Measurements from ENCODE around the gene PTPRD.

The PTPRD gene

DNA sequence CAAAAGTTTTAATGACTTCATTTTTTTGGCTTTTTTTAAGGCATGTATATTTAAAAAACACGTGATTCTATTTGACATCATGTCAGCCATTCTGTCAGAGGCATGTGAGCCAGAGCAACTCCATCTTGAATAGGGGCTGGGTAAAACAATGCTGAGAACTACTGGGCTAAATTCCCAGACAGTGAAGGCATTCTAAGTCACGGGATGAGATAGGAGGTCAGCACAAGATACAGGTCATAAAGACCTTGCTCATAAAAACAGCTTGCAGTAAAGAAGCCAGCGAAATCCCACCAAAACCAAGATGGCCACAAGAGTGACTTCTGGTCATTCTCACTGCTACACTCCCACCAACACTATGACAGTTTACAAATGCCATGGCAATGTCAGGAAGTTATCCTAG, 1812.6 kb downstream of the PTPRD start:
- no peak for DNase-seq

DNA sequence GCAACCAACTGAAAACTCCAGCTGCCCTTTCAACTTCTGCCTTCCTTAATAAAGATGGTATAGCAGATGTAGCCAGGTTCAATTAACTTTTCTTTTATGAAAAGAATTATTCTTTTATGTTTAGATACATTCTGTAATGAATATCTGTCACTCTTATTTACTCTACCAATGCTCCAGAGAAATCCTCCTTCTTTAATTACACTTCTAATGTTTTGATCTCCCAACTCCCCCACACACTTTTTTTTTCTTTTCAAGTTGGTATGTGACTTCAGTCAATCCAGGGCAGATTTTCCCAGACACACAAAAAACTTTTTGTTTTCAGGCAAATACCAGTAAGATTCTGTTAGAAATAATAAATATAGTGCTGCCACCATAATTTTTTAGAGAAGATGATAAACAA, 1813.2 kb downstream of the PTPRD start:
- DNase-seq = no peak

DNA sequence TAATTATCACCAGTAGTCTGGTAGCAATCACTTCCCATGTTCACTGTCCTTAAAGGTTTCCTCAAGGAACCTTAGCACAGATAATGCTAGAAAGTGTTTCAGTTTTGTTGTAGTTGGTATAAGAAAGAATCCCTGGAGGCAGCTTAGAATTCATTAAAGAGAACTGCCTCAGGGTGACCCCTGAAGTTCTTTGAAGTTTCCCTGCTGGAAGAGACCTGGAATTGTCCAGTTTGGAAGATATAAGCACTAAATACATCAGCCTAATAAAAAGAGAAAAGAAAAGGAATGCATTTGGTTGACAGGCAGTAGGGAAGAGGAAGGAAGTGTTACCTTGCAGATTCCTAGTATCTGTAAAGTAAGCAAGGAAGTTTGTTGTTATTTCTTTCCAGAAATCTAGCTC, 1813.6 kb downstream of the PTPRD start:
- no peak for DNase-seq

DNA sequence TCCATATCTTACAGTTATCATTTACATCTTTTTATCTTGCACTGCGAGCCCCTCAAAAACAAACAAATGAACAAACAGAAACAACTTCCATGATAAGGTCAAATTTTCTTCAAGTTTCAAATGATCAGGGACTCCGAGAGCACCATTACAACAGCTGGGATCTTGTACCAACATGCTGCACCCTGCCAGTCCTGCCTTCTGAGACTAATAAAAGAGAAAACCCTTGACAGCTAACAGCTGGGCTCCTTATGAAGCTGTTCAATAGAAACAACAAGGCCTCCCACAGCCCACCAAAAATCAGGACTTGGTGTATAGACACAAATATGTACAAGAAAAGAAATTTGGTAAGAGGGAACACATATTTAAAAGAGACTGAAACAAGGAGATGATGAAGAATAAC, 1828.0 kb downstream of the PTPRD start:
- DNase-seq = no peak

DNA sequence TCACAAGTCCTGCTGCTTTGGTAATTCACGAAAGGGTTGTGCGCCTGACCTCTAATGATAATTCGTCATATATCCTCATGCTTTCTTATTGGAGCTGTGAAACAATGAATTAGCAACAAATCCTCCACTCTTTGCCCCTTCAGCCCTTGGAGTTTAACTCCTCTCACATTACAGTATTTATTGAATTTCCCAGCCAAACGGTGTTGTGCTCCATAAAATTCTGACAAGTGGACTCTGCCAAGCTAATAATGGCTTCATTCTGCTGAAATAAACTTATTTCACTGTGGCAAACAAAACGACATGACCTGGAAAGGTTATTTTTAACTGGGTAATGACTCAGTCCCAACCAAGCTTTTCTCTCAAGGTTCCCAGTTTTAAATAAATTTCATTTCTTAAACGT, 1828.9 kb downstream of the PTPRD start:
- DNase-seq = no peak

DNA sequence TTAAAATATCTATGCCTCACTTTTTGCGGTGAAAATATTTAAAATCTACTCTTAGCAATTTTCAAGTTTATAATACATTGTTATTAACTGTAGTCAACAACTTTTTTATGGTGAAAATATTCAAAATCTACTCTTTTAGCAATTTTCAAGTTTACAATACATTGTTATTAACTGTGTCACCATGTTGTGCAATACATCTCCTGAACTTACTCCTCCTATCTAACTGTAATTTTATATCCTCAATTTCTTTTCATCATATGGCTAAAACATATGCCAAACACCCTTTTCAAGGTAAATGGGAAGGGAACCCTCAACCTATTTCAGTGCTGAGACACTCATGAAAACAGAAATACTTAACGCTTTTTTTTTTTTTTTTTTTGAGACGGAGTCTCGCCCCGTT, 1830.6 kb downstream of the PTPRD start:
- DNase-seq = no peak

DNA sequence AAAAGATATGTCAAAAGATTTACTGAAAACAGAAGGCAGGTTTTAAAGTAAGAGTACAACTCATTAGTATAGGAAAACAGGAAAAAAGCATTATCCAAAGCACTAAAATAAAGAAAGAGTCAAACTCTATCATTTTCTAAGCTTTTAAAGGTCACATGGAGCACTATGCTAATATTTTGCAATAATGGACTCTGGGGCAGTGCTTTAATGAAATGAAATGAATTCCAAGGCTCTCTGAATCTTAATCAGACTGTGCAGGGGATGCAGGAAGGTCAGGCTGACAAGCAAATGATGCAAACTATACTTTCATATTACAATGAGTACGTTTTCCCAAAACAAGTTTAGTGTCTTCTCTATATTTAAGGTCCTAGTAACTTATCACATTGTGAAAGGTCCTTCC, 1831.3 kb downstream of the PTPRD start:
- DNase-seq = no peak

DNA sequence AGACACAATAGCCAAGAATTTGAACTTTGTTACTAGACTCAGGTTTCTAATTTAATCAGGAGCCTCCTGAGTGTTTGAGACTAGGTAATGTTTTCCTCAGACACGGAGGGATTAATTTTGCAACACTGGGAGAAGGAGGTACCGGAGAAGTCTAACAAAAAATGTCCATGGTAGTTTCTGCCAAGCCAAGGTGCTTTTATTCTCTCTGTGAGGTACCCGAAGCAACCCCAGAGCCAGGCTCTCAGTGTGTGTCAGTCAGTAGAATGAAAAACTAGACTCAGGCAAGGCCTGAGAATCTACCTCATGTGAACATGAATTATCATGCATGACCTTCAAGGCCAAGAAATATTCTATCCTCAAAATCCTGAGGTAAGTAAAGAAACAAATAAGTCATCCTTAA, 1832.4 kb downstream of the PTPRD start:
- DNase-seq = no peak

DNA sequence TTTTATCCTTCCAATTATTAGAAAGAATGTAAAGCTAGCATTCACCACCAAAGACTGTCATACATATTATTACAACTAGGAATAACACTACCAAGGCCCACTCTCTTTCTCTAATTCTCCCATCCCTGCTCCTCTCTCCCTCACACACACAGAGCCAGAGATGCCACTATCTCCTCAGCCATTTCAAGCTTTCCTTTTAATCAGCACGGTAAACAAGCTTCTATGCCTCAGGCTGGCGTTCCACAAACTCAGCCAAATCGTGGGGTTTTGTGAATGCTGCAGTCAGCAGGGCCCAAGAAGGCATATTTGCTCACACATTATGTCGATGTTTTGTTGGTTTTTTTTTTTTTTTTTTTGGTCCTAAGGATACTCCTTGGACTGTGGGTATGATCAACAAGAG, 1833.3 kb downstream of the PTPRD start:
- DNase-seq = no peak

DNA sequence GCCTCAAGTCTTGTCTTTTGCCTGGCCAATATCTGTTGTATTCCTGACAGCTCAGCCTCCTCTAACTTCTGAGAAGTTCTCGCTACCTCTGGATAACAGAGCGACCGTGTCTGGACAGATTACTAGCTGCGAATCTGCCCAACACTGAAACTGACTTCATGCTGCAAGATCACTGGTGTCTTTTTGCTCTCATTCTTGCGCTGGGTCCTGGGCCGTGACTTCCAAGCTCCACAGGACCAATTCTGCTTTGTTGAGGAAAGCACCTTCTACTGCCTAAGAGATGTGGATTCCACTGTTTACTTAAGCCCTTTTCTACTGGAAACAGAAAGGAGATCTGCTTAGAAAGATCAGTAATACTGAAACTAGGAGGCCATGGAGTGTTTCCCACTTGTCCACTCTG, 1834.4 kb downstream of the PTPRD start:
- DNase-seq = no peak

DNA sequence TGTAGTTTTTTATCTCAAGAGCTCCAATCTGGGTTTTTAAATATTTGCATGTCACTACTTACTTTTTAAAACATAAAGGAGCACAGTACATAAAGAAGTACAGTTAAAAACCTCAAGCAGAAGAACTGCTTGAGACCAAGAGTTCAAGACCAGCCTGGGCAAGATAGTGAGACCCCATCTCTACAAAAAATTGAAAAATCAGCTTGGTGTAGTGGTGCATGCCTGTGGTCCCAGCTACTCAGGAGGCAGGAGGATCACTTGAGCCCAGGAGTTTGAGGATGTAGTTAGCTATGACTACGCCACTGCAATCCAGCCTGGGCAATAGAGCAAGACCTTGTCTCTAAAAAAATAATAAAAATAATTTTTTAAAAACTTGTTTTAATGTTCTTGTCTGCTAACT, 1840.5 kb downstream of the PTPRD start:
- no peak for DNase-seq

DNA sequence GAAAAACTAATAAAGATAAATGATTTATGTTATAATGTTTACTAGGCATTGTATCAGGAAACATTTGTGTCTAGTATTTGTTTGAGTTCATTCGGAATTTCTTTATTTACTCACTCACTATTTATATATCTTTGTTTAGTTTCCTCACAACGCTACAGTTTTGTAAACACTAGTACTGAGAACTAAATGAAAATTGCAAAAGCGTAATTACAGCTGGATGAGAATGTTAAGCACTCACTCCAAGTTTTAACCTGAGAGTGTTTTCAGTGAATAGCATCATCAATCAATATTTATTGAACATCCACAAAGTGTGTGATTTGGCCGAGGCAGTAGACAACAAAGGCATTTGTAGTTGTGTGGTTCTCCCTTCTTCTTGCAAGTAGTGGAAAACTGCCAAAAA, 1843.6 kb downstream of the PTPRD start:
- no peak for DNase-seq

DNA sequence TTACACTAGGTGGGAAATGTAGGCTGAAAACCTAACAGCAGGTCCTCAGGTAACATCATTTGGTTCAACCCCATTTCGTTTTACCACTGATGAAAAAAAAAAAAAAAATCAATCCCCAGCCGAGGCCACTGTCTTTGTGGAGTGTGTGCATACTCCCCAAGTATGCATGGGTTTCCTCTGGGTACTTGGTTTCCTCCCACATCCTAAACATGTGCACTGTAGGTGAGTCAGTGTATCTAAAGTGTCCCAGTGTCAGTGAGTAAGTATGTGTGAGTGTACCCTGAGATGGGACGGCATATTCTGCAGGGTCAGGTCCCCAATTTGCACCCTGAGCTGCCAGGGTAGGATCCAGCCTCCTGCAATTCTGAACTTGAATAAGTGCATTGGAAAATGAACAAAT, 1846.7 kb downstream of the PTPRD start:
- no peak for DNase-seq

DNA sequence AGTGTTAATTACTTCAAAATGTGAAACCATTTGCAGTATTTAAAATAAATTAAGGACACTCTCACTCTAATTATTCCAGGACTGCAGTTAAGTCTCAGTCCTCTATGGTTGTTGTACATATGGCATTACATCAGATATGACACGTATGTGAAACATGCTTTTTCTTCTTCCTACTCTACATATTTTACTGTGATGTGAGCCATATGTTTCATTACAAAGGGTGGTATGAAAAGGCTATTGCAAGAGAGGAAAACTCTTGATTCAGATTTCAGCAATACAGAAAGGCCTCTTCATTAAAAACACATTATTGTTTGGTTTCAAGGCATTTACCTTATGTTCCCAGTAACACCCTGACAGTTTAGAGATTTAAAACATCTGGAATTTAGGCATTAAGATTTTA, 1848.8 kb downstream of the PTPRD start:
- DNase-seq = no peak

DNA sequence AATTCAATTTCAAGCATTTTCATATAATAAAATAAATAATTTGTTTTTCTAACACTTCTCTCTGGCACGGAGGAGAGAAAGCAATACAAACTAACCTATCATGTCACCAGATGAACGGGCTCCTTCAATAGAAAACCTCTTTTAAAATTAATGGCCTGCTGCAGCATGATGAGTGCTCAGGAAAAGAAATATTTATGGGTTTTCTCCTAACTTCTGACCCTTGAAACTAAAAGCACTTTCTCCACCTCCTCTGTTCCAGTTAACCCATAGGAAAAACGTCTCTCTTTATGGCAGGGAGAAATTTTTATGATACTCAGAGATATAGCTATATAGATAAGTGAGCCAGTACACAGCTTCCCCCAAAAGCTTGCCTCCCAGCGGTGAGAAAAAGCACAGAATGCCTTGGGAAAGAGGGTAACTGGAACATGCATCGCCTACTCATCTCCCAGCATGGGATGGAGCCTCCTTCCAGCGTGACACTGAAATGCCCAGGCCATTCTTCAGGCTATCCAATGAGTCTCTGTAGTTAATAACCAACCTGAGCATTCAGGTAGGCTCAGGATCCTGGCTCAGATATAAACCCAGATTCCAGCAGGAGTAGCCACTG, 1850.2 kb downstream of the PTPRD start:
- DNase-seq = no peak

DNA sequence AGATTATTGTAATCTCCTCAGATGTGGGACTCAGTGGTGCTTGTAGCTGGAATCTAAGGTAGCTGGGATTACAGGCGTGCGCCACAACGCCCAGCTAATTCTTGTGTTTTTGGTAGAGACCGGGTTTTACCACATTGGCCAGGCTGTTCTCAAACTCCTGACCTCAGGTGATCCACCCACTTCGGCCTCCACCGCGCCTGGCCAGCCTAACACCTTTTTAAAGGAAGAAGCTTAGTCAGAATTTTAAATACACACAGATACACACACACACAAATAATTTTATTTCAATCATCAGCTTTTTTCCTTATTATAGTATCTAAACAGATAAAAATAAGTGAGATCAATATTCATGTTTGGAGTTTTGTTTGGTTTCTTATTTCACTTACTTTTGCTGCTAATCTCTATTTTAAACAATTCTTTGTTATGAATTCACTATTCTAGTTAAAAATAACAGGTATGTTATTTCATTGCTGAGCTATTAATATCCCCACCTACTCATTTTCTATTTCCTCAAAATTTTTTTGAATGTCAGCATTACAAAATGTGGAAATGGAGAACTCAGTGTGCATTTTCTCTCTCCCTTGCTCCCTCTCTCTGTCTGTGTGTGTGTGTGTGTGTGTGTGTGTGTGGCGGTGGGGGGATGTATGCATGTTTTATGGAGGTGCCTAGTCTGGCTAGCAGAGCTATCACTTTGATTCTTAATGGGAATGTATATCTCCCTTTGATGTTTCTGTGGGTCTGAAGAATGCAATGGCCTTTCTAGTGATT, 1852.6 kb downstream of the PTPRD start:
- DNase-seq = no peak

DNA sequence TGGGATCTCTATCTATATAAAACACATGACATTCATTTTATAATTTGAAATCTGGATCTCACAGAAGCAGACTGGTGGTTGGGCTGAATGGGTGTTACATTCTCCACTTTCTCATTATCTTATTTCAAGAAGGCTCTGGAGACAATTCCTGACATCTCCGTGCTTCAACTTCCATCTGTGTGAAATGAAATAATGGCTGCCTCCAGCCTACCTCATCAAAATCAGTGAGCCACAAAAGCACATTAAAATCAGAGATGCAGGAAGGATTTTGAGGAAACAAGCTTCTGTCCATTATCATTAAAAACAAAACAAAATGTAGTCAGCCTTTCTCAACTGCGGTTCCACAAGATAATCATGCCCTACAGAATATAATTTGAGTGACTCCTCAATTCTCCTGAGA, 1854.9 kb downstream of the PTPRD start:
- no peak for DNase-seq

DNA sequence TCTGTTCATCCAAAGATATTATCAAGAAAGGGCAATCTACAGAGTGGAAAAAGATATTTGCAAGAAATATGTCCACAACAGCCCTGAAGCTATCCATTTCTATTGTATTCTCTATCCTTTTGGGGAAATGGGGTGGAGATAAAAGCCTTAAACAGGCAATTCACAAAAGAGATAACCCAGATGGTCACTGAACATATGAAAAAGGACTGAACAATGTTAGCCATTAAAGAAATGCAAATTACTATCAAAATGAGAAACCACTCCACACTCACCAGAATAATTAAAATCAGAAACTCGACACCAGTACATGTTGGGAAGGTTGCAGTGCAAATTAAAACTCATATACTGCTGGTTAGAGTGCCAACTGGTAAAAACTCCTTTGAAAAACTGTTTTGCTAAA, 1858.1 kb downstream of the PTPRD start:
- no peak for DNase-seq

DNA sequence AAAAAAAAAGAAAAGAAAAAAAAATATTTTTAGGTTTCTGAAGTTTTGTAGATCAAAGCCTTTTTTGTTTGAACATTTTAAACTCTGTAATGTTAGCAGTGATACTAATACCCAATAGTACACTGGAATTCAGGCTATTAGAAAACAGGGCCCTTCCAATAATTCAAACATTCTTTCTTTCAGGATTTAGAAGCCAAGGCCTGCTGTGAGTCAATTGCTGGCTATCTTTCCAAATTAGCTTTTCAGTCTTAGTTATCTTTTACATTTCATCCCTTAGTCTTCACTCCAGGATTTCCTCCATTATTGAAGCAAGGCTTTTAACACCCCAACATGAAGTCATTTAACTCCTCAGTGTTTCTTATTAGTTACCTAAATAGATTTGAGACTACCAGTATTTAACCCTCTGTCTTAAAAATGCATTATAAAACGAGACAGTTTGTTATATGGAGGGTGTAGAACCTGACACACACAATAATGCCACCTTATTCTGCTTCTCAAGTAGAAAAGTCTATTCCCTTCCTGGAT, 1861.3 kb downstream of the PTPRD start:
- DNase-seq = no peak

DNA sequence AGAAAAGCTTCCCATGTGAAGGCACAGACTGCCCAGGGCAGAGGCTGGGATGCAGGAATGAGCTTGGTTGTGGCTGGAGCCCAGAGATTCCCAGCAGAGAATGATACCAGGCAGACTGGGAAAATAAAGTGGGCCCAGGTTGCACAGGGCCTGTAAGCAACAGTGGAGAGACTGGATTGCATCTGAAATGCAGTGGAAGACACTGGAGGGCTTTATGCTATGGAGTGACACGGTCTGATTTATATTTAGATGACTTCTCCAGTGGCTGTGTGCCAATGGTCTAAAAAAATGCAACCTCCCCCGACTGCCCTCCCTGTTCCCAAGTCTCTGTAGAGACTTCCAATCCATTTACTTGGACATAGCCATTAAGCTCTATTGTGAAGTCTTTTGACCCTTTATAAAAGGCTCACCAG, 1862.2 kb downstream of the PTPRD start:
- DNase-seq = no peak

DNA sequence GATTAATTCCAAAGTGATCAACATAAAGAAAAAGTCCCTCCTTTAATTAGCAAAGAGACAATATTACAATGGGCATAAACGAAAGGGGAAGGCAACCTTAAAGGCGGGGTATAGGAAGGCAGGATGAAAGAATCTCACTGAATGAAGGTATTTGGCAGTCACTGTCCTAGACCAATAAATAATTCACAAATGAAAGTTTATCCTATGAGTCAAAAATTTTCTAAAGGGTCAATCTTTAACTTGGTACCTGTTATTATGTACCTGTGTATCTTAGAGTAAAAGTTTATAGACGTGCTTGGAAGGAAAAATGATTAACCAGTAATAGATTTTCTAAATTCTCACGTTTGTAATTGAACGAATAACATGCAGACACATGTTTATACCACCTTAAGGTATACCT, 1867.5 kb downstream of the PTPRD start:
- no peak for DNase-seq

DNA sequence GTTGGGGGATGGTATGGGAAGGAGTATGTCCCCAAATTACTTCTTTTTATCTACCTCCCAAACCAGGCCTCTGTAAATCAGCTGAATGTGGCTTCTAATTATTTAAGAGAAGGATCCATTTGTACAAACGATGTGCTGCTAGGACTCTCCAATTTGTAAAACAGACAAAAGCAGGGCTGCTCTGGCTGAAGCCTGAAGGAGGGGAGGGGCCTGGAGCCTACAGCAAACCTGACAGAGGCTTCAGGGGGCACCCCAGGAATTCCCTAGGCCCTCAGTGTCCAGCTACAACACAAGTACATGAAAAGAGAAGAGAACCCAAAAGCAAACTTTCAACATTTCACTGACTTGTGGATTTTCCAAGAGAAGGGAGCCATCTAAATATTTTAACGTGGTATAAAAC, 1873.9 kb downstream of the PTPRD start:
- no peak for DNase-seq

DNA sequence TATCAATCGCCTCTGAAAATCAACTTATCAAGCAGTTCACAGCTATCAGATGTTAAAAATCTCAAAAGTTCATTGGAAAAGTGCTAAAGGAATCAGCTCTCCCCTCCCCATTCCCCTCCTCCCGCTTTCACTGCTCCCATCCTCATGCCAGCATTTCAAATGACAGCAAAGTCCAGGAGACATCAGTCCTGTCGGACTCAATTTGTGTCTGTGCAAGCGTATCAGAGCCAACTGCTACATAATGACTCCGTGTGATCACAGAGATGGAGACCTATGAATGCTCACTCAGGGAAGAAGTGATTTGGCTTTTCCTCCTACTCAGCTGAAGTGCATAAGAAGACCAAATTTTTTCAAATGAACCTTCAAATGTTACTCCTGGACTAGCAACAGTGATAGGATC, 1876.0 kb downstream of the PTPRD start:
- no peak for DNase-seq

DNA sequence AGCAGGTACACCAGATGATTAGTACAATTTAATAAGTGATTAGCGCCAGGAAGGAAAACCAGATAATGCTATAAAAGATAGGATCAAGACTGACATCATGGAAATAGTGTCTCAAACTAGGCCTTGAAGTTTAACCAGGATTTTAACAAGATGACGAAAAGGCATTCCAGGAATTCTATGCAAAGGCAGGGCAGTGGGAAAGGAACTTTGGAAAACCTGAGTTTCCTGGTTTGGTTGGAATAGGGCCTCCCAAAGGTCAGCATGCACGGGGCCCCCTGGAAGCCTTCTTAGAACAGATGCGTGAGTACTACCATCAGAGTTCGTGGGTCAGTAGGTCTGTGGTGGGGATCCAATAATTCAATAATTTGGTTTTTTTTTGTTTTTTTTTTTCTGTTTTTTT, 1878.0 kb downstream of the PTPRD start:
- no peak for DNase-seq
